Choroid plexus epithelial cell (primary cell): ENCODE results near the gene OR2G2.

ENCODE experiments used
- DNase-seq: peaks from one replicate; pipeline ENCODE4 v3.0.0-alpha.2; 2010; ENCODE audit warnings: low read depth
- H3K4me3 ChIP-seq: 2 replicates; pipeline ENCODE4 v1.5.1; 2011; ENCODE audit warnings: low read depth, mild to moderate bottlenecking, control low read depth, low read length, moderate library complexity
- TF ChIP-seq, protein P1 (sequence below): conservative IDR thresholded peaks from 2 replicates; pipeline ENCODE4 v1.5.1; 2011; ENCODE audit warnings: low read depth, mild to moderate bottlenecking, control low read depth, inconsistent platforms, low read length, moderate library complexity

OR2G2 gene

GRCh38 chr1:247551721-247552120, 36.4 kb upstream of the OR2G2 start:
- TF ChIP-seq, protein P1, sequence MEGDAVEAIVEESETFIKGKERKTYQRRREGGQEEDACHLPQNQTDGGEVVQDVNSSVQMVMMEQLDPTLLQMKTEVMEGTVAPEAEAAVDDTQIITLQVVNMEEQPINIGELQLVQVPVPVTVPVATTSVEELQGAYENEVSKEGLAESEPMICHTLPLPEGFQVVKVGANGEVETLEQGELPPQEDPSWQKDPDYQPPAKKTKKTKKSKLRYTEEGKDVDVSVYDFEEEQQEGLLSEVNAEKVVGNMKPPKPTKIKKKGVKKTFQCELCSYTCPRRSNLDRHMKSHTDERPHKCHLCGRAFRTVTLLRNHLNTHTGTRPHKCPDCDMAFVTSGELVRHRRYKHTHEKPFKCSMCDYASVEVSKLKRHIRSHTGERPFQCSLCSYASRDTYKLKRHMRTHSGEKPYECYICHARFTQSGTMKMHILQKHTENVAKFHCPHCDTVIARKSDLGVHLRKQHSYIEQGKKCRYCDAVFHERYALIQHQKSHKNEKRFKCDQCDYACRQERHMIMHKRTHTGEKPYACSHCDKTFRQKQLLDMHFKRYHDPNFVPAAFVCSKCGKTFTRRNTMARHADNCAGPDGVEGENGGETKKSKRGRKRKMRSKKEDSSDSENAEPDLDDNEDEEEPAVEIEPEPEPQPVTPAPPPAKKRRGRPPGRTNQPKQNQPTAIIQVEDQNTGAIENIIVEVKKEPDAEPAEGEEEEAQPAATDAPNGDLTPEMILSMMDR, result no peak
- no peak overlapping the region for H3K4me3 ChIP-seq
- DNase-seq, result peak; percentile 5

DNA sequence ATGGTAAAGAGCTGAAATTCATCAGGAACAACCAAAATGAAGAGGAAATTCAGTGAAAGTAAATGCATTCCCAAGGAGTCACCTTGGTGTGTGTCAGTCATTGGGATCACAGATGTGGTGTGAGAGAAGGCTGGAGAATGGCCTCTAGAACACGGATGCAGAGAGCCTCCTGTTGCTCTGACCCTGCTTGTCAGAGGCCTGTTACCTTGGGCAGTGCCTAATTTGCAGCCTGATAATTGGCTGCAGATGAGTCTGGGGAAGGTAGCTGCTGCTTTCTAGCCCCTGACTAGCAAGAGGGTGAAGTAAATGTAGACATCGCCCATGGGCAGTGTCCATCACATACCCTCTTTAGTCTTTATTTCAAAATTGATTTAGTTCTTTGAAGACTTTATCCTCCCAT, 35.9 kb upstream of the OR2G2 start:
- no peak for DNase-seq
- H3K4me3 ChIP-seq, result no peak overlapping the region
- TF ChIP-seq, protein P1, result no peak

GRCh38 chr1:247557926-247558674, 30.1 kb upstream of the OR2G2 start:
- TF ChIP-seq, protein P1, result no peak
- no peak for DNase-seq
- H3K4me3 ChIP-seq, result no peak overlapping the region

DNA sequence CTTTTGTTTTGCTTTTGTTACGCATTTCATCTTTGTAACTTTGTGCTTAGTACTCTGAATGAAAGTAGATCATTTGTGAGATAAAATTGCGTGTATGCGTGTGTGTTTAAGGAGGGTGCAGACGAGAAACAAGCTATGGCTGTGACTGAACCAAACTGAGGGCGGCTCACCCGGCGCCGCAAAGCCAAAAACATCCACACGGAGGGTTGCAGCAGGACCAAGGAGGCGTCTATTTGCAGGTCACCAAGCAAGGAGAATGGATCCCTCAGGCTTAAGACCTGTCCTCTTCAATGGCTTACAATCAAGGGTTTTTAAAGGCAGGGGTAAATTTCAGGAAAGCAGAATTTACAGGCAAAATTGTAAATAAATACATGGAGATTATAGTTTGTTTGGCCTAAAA, 26.4 kb upstream of the OR2G2 start:
- no peak for DNase-seq
- TF ChIP-seq, protein P1, result no peak
- no peak overlapping the region for H3K4me3 ChIP-seq

DNA sequence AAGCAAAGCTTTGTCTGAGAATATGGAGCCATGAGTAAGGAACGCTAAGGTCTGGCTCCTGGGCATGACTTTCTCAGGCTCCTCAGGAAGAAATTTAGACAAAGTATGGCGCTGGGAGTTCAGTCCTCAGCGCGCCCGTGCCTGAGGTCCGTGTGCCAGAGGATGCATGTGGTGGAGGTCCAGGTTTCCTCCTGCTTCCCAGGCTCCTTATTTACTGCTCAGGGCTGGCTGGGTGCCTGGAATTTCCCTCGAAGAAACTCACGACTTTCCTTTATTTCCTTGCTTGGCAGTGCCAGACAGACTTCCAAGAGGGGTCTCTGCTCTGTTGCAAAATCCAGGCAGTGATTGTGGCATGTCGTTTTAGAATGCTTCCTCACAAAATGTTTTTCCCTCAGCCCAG, 26.0 kb upstream of the OR2G2 start:
- H3K4me3 ChIP-seq, result no peak overlapping the region
- no peak for DNase-seq
- TF ChIP-seq, protein P1, result no peak

GRCh38 chr1:247574236-247574635, 13.9 kb upstream of the OR2G2 start:
- DNase-seq, result no peak
- TF ChIP-seq, protein P1, result no peak
- no peak overlapping the region for H3K4me3 ChIP-seq

DNA sequence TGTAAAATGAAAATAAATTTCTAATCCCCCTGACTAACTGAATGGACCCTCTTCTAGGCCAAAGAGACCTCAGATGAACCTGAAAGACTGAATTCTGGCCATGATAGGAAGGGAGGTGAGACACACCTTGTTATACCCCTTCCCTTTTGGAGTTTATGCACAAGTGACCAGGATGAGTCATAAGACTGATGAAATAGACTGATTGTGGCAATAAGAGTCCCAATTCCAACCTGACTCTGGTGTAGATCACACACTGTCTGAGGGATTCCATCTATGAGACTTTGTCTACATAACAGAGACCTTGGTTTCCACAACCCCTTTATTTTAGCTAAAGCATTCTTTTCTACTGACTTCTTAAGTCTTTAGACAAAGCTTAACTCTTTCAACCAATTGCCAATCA, 13.5 kb upstream of the OR2G2 start:
- no peak for DNase-seq
- no peak overlapping the region for H3K4me3 ChIP-seq
- TF ChIP-seq, protein P1, result no peak
